ENCODE data around the gene RPL18. TPM values are rescaled to one million over a fixed set of nuclear protein-coding genes. Genes with fewer than 3 reads are reported as not detected.

Gene RPL18
- total RNA-seq, 1 donor = 2,431 TPM

GRCh38 chr19:48615231-48616040 lies 3.5 kb downstream of the RPL18 start:
- no peaks in the 10 kb centered on the region for H3K9me3 ChIP-seq (ENCODE audit: low read depth, low read length)
- H3K4me1 ChIP-seq (ENCODE audit: insufficient read depth, low read length) = peaks cover 32% of the 10 kb centered on the region
- no peak overlapping the region for H3K4me3 ChIP-seq (ENCODE audit: low read length)
- H3K27me3 ChIP-seq (ENCODE audit: insufficient read depth, low read length) = no peaks in the 10 kb centered on the region

DNA sequence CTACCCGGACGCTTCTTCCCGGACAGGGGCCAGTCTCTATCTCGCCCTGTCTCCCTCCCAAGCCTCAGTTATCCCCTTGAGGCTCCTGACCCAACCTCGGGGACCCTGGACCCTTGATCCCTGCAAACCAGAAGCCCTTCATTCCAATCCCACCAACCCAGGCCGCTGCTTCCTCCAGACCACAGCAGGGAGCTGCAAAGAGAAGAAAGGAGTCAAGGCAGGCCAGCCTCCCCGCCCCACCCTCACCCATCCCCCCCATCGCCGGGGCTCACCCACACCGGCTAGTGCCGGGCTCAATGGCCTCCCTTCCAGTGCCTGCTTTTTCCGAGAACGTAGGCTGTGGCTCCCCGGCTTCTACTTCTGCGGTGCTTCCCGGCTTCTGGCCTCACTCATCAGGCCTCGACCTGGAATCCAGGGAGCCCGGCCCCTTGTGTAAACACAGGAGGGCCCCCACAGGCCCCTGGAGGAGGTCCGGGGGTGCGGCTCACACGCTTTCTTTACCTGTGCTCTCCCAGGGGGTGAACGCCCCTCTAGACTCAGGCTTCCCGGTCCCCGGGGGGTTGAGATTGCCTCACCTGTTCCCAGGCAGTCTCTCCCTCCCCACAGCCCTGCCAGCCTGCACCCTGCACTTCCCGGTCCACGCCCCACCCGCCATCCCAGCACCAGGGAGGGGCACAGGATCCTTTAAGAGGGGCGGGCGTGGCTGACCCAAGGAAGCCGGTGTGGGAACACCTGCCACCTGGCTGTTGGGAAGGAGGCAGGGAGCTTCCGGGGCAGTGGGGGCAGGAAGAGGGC lies 4.3 kb downstream of the RPL18 start, which contains the start of gene FAM83E:
Gene FAM83E (minus strand): TSS at position 641 of the 795 bp plus-strand sequence. CDS start 1,704 bp downstream, outside the sequence.
- Histone ChIP-seq H3K4me3 (ENCODE audit: low read length) (no peak within 1 kb of the TSS), H3K27me3 (ENCODE audit: insufficient read depth, low read length) (no peaks in the 10 kb centered on the region), H3K9me3 (ENCODE audit: low read depth, low read length) (no peaks in the 10 kb centered on the region), H3K4me1 (ENCODE audit: insufficient read depth, low read length) (peaks cover 24% of the 10 kb centered on the region)

DNA sequence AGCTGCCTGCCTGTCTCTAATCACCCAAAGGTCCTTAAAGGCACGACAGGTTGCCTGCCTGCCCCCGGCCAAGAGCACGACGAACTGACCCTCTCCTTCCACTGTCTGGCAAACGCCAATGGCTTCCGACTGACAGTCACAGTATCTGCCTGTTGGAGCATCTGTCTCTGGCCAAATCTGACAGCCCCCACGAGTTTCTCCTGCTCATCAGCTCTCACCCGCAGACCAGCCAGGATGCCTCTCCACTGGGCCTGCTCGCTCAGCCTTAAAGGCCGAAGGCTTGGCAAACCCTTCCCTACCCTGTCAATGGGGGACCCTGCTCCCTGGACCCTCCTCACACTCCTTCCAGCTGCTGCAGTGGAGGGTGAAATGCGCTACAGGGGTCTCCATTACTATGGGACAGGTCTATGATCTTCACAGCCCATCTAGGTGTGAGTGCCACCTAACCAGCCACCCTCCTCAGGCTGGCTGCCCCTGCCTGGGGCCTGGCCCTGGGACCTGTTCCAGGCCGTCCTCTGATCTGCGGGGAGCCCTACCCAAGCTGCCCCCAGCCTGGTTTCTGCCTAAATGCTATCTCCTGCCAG lies 5.0 kb downstream of the RPL18 start:
- H3K4me3 ChIP-seq (ENCODE audit: low read length) = no peak overlapping the region
- peaks cover 26% of the 10 kb centered on the region for H3K4me1 ChIP-seq (ENCODE audit: insufficient read depth, low read length)
- no peaks in the 10 kb centered on the region for H3K27me3 ChIP-seq (ENCODE audit: insufficient read depth, low read length)
- H3K9me3 ChIP-seq (ENCODE audit: low read depth, low read length) = no peaks in the 10 kb centered on the region

DNA sequence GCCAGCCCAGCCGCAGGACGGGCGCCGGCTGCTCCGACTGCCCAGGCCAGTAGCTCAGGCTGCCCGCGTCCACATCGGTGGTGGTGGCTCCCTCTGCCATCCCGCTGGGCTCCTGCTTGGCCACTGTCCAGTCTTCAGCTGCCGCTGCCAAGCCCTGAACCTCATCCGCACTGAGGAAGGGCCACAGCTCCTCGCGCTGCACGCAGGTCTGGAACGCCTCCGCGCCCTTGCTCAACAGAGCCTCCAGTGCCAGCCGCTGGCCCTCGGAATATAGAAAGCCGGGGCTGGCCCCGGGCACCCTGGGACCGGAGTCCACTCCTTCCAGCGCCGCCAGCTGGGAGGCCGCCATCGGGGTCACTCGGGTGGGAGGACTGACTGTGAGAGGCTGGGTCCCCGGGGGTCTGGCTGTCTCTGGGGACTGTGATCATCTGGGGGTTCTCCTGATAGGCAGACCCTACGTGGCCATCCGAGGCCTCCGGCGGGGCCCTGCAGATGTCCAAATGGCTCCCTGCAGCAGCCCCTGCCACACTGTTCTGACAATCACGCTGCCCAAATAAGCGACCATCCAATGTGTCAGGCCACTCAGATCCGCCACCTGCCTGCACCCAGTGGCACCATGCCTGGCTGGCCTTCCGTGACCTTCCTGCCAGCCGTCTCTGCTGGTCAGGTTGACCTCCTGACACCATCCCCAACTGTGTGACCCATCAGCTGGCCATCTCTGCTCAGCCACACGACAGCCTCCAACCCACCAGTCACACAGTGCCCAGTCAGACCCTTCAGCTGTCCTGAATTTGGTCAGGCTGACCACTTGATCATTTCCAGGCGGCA lies 5.7 kb downstream of the RPL18 start:
- no peaks in the 10 kb centered on the region for H3K27me3 ChIP-seq (ENCODE audit: insufficient read depth, low read length)
- H3K4me3 ChIP-seq (ENCODE audit: low read length) = no peak overlapping the region
- H3K9me3 ChIP-seq (ENCODE audit: low read depth, low read length) = no peaks in the 10 kb centered on the region
- peaks cover 25% of the 10 kb centered on the region for H3K4me1 ChIP-seq (ENCODE audit: insufficient read depth, low read length)

GRCh38 chr19:48611872-48612271 lies 7.1 kb downstream of the RPL18 start:
- H3K27me3 ChIP-seq (ENCODE audit: insufficient read depth, low read length) = no peaks in the 10 kb centered on the region

DNA sequence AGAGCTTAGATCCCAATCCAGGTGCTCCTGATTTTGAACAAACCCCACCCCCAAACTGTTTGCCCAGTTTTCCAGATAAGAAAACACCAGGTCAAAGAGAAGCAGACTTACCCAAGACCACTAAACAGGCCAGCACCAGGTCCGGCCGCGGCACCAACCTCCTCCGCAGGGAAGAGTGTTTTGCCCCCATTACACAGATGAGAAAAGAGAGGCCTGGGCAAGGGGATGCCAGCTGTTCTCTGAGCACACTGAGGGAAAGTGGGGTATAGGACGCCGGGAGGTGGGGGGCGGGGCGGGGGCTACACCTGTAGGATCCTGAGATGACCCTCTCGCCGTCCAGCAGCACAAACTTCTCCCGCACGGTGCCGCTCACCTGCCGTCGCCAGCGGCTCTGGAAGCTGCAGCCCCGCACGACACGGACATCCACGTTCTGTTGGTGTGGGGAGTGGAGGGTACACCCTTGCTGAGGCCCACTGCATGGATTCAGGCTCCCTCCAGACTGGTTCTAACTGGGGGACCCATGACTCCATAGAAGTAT lies 9.3 kb downstream of the RPL18 start:
- Histone ChIP-seq H3K9me3 (ENCODE audit: low read depth, low read length) (no peaks in the 10 kb centered on the region), H3K4me3 (ENCODE audit: low read length) (no peak overlapping the region), H3K27me3 (ENCODE audit: insufficient read depth, low read length) (no peaks in the 10 kb centered on the region), H3K4me1 (ENCODE audit: insufficient read depth, low read length) (peaks cover 6% of the 10 kb centered on the region)

More at GRCh38 chr19:48611872-48612271, 7.1 kb downstream of the RPL18 start:
- Histone ChIP-seq H3K4me3 (ENCODE audit: low read length) (no peak overlapping the region), H3K9me3 (ENCODE audit: low read depth, low read length) (no peaks in the 10 kb centered on the region), H3K4me1 (ENCODE audit: insufficient read depth, low read length) (peaks cover 11% of the 10 kb centered on the region)

GRCh38 chr19:48608798-48609263 lies 10.1 kb downstream of the RPL18 start:
- H3K4me3 ChIP-seq (ENCODE audit: low read length) = no peak overlapping the region
- H3K4me1 ChIP-seq (ENCODE audit: insufficient read depth, low read length) = peaks cover 6% of the 10 kb centered on the region
- no peaks in the 10 kb centered on the region for H3K9me3 ChIP-seq (ENCODE audit: low read depth, low read length)
- H3K27me3 ChIP-seq (ENCODE audit: insufficient read depth, low read length) = no peaks in the 10 kb centered on the region

DNA sequence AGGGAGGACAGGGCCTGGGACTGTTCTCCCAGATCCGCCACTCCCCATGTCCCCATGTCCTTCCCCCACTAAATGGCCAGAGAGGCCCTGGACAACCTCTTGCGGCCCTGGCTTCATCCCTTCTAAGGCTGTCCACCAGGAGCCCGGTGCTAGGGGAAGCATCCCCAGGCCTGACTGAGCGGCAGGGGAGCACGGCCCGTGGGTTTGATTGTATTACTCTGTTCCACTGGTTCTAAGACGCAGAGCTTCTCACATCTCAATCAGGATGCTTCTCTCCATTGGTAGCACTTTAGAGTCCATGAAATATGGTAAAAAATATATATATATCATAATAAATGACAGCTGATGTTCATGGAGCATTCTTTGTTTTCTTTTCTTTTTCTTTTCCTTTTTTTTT lies 11.6 kb downstream of the RPL18 start:
- Histone ChIP-seq H3K9me3 (ENCODE audit: low read depth, low read length) (no peaks in the 10 kb centered on the region), H3K4me3 (ENCODE audit: low read length) (no peak overlapping the region), H3K27me3 (ENCODE audit: insufficient read depth, low read length) (no peaks in the 10 kb centered on the region), H3K4me1 (ENCODE audit: insufficient read depth, low read length) (peaks cover 6% of the 10 kb centered on the region)

DNA sequence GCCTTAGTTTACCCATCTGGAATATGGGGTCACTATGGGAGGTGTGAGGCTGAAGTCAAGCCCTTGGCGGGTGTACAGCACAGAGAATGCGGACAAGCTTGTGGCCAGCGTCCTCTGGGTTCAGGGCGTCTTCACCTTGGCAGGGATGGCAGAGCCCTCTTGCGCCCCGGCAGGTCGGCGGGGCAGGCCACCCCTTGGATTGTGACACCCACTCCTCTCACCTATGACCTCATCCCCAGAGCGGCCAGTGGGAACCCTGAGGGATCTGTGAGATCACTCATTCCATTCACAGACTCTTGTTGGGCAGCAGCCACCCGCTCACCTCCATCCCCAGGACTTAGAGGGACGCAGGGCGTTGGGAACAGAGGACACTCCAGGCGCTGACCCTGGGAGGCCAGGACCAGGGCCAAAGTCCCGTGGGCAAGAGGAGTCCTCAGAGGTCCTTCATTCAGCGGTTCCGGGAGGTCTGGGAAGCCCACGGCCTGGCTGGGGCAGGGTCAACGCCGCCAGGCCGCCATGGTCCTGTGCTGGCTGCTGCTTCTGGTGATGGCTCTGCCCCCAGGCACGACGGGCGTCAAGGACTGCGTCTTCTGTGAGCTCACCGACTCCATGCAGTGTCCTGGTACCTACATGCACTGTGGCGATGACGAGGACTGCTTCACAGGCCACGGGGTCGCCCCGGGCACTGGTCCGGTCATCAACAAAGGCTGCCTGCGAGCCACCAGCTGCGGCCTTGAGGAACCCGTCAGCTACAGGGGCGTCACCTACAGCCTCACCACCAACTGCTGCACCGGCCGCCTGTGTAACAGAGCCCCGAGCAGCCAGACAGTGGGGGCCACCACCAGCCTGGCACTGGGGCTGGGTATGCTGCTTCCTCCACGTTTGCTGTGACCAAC lies 12.3 kb downstream of the RPL18 start, which contains the start of gene SPACA4:
Gene SPACA4 (plus strand): TSS at position 280 of the 896 bp plus-strand sequence. CDS start 237 bp downstream, at position 517.
- H3K4me1 ChIP-seq (ENCODE audit: insufficient read depth, low read length) = peaks cover 6% of the 10 kb centered on the region
- no peaks in the 10 kb centered on the region for H3K9me3 ChIP-seq (ENCODE audit: low read depth, low read length)
- no peak within 1 kb of the TSS for H3K4me3 ChIP-seq (ENCODE audit: low read length)
- no peaks in the 10 kb centered on the region for H3K27me3 ChIP-seq (ENCODE audit: insufficient read depth, low read length)

DNA sequence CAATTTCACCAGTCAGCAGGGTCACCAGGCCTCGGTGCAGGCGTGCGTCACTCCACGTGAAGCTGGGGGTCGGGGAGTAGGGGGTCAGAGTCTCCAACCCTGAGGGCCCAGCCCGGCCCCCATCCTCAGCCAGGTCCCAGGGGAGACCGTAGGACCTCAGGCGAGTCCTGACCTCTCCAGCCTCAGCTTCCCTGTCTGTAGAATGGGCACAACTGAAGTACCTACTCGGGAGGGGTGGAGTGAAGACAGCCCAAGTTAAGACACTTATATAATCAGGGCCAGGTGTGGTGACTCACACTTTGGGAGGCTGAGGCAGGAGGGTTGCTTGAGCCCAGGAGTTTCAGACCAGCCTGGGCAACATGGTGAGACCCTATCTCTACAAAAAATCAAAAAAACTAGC lies 15.1 kb downstream of the RPL18 start:
- Histone ChIP-seq H3K4me3 (ENCODE audit: low read length) (no peak overlapping the region), H3K9me3 (ENCODE audit: low read depth, low read length) (no peaks in the 10 kb centered on the region), H3K27me3 (ENCODE audit: insufficient read depth, low read length) (no peaks in the 10 kb centered on the region), H3K4me1 (ENCODE audit: insufficient read depth, low read length) (peaks cover 1% of the 10 kb centered on the region)

DNA sequence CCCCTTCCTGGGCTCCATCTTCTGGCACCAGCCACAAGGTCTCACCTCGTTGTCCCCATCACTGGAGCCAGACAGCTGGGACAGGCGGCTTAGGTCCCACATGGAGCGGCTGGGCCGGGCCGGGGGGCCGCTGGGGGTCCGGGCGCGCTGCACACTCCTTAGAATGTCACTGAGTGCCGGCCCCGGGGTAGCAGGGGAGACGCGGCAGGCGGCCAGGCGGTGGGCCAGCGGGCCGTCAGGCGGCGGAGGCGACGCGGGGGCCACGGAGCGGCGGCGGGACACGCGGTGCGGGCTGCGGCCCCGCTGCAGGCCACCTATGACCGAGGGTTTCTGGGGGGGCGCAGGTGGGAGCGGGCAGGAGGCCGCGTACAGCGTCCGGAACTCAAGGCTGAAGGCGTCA lies 15.5 kb downstream of the RPL18 start:
- no peak overlapping the region for H3K4me3 ChIP-seq (ENCODE audit: low read length)
- no peaks in the 10 kb centered on the region for H3K27me3 ChIP-seq (ENCODE audit: insufficient read depth, low read length)
- no peaks in the 10 kb centered on the region for H3K9me3 ChIP-seq (ENCODE audit: low read depth, low read length)
- no peaks in the 10 kb centered on the region for H3K4me1 ChIP-seq (ENCODE audit: insufficient read depth, low read length)

GRCh38 chr19:48603001-48603400 lies 16.0 kb downstream of the RPL18 start:
- no peak overlapping the region for H3K4me3 ChIP-seq (ENCODE audit: low read length)
- no peaks in the 10 kb centered on the region for H3K9me3 ChIP-seq (ENCODE audit: low read depth, low read length)
- H3K4me1 ChIP-seq (ENCODE audit: insufficient read depth, low read length) = no peaks in the 10 kb centered on the region
- H3K27me3 ChIP-seq (ENCODE audit: insufficient read depth, low read length) = no peaks in the 10 kb centered on the region

- no peak overlapping the region for H3K4me3 ChIP-seq (ENCODE audit: low read length)
- H3K27me3 ChIP-seq (ENCODE audit: insufficient read depth, low read length) = no peaks in the 10 kb centered on the region
- H3K4me1 ChIP-seq (ENCODE audit: insufficient read depth, low read length) = no peaks in the 10 kb centered on the region
- H3K9me3 ChIP-seq (ENCODE audit: low read depth, low read length) = no peaks in the 10 kb centered on the region
These were observed 18.1 kb downstream of the RPL18 start for GRCh38 chr19:48600679-48601417.

Measured in mononuclear cell (primary cell).